GM12873 (cell line): ENCODE measurements around the gene BICC1.

Experiments
- TF ChIP-seq, protein P1 (sequence below): IDR thresholded peaks from 2 replicates; pipeline ENCODE4 v1.5.1; 2012; ENCODE audit warnings: low read depth, mild to moderate bottlenecking, moderate library complexity, low read length, control low read depth; ENCODE audit not compliant: insufficient read depth; ENCODE audit errors: missing control alignments

The BICC1 gene

DNA sequence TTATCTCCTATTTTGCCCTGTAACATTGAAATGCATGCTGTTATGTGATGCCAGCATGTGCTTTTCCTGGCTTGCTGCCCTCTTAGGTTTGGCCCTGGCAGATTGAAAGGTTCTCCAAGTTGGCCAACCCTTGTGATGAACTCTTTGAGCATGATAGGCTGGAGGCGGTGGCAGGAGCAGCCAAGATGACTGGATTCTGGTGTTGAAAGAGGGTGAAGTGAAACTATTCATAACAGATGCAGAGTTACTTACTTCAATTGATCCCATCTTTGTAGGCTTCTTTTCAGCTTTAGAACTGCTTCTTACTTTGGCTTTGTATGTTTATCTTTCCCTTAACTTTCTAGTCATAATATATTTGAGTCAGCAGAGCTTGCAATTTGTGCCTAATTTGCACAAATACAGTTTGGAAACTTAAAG lies 57.6 kb downstream of the BICC1 start:
- TF ChIP-seq, protein P1, sequence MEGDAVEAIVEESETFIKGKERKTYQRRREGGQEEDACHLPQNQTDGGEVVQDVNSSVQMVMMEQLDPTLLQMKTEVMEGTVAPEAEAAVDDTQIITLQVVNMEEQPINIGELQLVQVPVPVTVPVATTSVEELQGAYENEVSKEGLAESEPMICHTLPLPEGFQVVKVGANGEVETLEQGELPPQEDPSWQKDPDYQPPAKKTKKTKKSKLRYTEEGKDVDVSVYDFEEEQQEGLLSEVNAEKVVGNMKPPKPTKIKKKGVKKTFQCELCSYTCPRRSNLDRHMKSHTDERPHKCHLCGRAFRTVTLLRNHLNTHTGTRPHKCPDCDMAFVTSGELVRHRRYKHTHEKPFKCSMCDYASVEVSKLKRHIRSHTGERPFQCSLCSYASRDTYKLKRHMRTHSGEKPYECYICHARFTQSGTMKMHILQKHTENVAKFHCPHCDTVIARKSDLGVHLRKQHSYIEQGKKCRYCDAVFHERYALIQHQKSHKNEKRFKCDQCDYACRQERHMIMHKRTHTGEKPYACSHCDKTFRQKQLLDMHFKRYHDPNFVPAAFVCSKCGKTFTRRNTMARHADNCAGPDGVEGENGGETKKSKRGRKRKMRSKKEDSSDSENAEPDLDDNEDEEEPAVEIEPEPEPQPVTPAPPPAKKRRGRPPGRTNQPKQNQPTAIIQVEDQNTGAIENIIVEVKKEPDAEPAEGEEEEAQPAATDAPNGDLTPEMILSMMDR, result no peak

DNA sequence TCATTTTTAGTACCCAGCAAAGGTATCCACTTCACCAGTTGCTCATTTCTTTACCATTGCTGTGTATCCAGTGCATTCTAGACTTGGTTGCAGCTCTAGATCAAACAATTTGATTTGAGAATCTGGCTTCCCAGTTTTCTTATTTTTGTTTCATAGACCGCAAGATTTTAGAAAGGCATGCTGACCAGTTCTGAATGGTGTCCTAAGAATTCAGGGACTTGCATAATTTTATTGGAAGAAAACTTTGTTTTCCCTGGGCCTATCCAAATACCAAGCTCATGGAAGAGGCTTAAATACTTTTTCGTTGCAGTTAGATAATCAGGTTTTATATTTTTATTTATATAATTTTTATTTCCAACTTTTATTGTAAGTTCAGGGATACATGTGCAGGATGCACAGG lies 58.3 kb downstream of the BICC1 start:
- TF ChIP-seq, protein P1, result no peak

DNA sequence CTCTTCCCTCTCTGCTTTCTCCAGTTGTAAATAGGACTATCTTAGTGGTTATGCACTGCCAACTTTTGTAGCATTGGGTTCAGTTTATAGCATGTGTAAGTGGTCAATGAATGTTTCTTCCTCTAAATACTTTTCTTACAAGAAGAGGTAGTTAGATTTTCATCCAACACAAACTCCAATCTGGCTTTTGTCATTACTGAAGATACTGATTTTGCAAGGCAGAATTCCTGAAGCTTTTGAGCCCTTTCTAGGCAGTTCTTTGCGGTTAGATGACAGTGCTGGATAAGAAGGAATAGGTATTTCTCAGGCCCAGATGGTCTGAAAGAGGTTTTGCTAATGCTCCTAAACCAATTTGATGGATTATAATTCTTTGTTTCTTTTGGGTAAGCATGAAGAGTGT lies 60.5 kb downstream of the BICC1 start:
- TF ChIP-seq, protein P1, result no peak

DNA sequence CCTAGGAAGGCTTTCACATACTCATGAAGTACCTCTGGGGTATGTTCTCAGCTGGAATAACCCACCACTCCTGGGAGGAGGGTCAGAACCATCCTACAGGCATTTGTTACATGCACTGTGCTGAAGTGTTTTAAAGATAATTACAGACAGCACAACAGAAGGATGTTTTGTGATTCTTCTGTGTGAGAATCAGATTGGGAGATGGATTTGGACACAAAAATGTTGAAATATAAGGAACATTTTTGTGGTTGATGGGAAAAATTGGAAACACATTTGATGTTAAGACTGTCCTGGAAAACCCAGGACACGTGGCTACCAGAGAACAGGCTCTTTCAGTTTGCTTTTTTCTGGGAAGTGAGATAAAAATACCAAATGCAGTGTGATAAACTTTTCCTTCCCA lies 61.4 kb downstream of the BICC1 start:
- TF ChIP-seq, protein P1, result no peak

DNA sequence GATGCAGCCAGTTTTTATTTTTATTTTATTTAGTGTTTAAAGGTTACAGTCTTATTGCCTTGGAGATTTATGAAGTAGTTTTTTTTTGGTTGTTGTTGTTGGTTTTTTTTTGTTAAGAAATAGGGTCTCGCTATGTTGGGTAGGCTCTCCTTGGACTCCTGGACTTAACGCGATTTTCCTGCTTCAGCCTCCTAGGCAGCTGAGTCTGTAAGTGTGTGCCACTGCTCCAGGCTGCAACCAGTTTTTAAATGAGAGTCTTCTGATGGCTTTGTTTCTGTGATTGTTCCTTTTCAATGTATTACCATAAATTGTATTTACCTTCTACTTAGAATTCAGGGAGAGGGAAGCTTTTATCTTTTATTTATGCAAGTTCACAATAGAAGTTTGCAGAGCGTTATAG lies 62.8 kb downstream of the BICC1 start:
- TF ChIP-seq, protein P1, result no peak

- TF ChIP-seq, protein P1, result no peak
Measured at GRCh38 chr10:58576751-58577436, 64.2 kb downstream of the BICC1 start.

- TF ChIP-seq, protein P1, result no peak
Measured at GRCh38 chr10:58577437-58577777, 64.7 kb downstream of the BICC1 start.
